ENCODE results near the gene PCNX3.

- TF ChIP-seq, protein P1, sequence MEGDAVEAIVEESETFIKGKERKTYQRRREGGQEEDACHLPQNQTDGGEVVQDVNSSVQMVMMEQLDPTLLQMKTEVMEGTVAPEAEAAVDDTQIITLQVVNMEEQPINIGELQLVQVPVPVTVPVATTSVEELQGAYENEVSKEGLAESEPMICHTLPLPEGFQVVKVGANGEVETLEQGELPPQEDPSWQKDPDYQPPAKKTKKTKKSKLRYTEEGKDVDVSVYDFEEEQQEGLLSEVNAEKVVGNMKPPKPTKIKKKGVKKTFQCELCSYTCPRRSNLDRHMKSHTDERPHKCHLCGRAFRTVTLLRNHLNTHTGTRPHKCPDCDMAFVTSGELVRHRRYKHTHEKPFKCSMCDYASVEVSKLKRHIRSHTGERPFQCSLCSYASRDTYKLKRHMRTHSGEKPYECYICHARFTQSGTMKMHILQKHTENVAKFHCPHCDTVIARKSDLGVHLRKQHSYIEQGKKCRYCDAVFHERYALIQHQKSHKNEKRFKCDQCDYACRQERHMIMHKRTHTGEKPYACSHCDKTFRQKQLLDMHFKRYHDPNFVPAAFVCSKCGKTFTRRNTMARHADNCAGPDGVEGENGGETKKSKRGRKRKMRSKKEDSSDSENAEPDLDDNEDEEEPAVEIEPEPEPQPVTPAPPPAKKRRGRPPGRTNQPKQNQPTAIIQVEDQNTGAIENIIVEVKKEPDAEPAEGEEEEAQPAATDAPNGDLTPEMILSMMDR (IDR thresholded peaks at IDR 0.05), result no peak
- no peak for TF ChIP-seq POLR2A (IDR thresholded peaks at IDR 0.05)
These were observed 56.7 kb downstream of the PCNX3 start for GRCh38 chr11:65672180-65672860.
